OCI-LY1 (cell line): ENCODE results near the gene FAAH.

Source experiments
- H2AFZ ChIP-seq: fragments of 200-600 bp; sonication (generic), shearing (Covaris generic); 2 replicates; pipeline ENCODE4 v1.6.0; 2014; ENCODE audit warnings: antibody characterized with exemption, mild to moderate bottlenecking, low read length
- H3F3A ChIP-seq: fragments of 200-600 bp; sonication (generic), shearing (Covaris generic); 2 replicates; pipeline ENCODE4 v1.6.0; 2014; ENCODE audit warnings: mild to moderate bottlenecking, antibody characterized with exemption, low read length, moderate library complexity; ENCODE audit not compliant: insufficient read depth
- H3K27ac ChIP-seq: fragments of 200-600 bp; sonication (generic); 2 replicates; pipeline ENCODE4 v1.5.1; 2014; ENCODE audit warnings: low read length, mixed run types, mild to moderate bottlenecking, low read depth; ENCODE audit not compliant: poor library complexity, severe bottlenecking
- H3K27me3 ChIP-seq: fragments of 200-600 bp; sonication (generic); 2 replicates; pipeline ENCODE4 v1.6.0; 2014; ENCODE audit warnings: antibody characterized with exemption, mild to moderate bottlenecking, low read length, moderate library complexity; ENCODE audit not compliant: insufficient read depth
- H3K36me3 ChIP-seq: fragments of 200-600 bp; sonication (generic); 2 replicates; pipeline ENCODE4 v1.6.1; 2014; ENCODE audit warnings: mild to moderate bottlenecking, antibody characterized with exemption, low read length, moderate library complexity, mixed read lengths; ENCODE audit not compliant: insufficient read depth
- H3K4me1 ChIP-seq: fragments of 200-600 bp; sonication (generic); 2 replicates; pipeline ENCODE4 v1.5.1; 2014; ENCODE audit warnings: mild to moderate bottlenecking, low read length, moderate library complexity; ENCODE audit not compliant: insufficient read depth, severe bottlenecking
- H3K4me2 ChIP-seq: fragments of 200-600 bp; sonication (generic), shearing (Covaris generic); 2 replicates; pipeline ENCODE4 v1.6.1; 2014; ENCODE audit warnings: low read length
- H3K4me3 ChIP-seq: fragments of 200-600 bp; sonication (generic); 2 replicates; pipeline ENCODE4 v1.5.1; 2014; ENCODE audit warnings: low read length, low read depth, mild to moderate bottlenecking, mixed read lengths; ENCODE audit not compliant: poor library complexity, severe bottlenecking
- H3K79me2 ChIP-seq: fragments of 200-600 bp; shearing (Covaris generic); 2 replicates; pipeline ENCODE4 v1.6.1; 2016; ENCODE audit warnings: mixed run types, low read length, mixed read lengths; ENCODE audit not compliant: insufficient read depth
- H3K9ac ChIP-seq: fragments of 200-600 bp; sonication (generic), shearing (Covaris generic); 2 replicates; pipeline ENCODE4 v1.6.1; 2014; ENCODE audit warnings: mild to moderate bottlenecking, low read length, mixed read lengths
- H3K9me2 ChIP-seq: fragments of 200-600 bp; sonication (generic), shearing (Covaris generic); 2 replicates; pipeline ENCODE4 v1.6.1; 2014; ENCODE audit warnings: low read depth, mild to moderate bottlenecking, low read length, mixed read lengths
- H3K9me3 ChIP-seq: fragments of 200-600 bp; shearing (Covaris generic); 2 replicates; pipeline ENCODE4 v1.6.1; 2014; ENCODE audit warnings: low read length, mixed read lengths
- H4K20me1 ChIP-seq: fragments of 200-600 bp; sonication (generic), shearing (Covaris generic); 2 replicates; pipeline ENCODE4 v1.6.0; 2016; ENCODE audit warnings: mild to moderate bottlenecking, low read length; ENCODE audit not compliant: insufficient read depth
- CTCF ChIP-seq: fragments of 200-600 bp; sonication (generic), shearing (Covaris generic); IDR thresholded peaks from 2 replicates; pipeline ENCODE4 v1.5.1; 2017; ENCODE audit warnings: mild to moderate bottlenecking, antibody characterized with exemption, low read length, moderate library complexity, mixed read lengths
- EZH2 ChIP-seq: fragments of 200-600 bp; sonication (generic), shearing (Covaris generic); IDR thresholded peaks from 2 replicates; pipeline ENCODE4 v1.8.0; 2017; ENCODE audit warnings: borderline replicate concordance, mixed run types, mild to moderate bottlenecking, antibody characterized with exemption, low read length, moderate library complexity, mixed read lengths

The FAAH gene

GRCh38 chr1:46458190-46458589 is 64.1 kb downstream of the FAAH start:
- no peaks in the 10 kb centered on the region for H3K4me1 ChIP-seq
- no peak overlapping the region for H3K9ac ChIP-seq
- peaks cover 18% of the 10 kb centered on the region; the same call in 1 of the 2 replicates for H3K27me3 ChIP-seq
- no peaks in the 10 kb centered on the region for H3F3A ChIP-seq
- H3K27ac ChIP-seq = no peak overlapping the region
- no peaks in the 10 kb centered on the region for H3K9me3 ChIP-seq
- TF ChIP-seq EZH2 (no peak), CTCF (no peak)
- no peaks in the 10 kb centered on the region for H4K20me1 ChIP-seq
- no peak overlapping the region for H2AFZ ChIP-seq
- H3K4me3 ChIP-seq = no peak overlapping the region
- no peak overlapping the region for H3K4me2 ChIP-seq
- H3K36me3 ChIP-seq = no peaks in the 10 kb centered on the region
- H3K9me2 ChIP-seq = no peaks in the 10 kb centered on the region
- no peaks in the 10 kb centered on the region for H3K79me2 ChIP-seq

DNA sequence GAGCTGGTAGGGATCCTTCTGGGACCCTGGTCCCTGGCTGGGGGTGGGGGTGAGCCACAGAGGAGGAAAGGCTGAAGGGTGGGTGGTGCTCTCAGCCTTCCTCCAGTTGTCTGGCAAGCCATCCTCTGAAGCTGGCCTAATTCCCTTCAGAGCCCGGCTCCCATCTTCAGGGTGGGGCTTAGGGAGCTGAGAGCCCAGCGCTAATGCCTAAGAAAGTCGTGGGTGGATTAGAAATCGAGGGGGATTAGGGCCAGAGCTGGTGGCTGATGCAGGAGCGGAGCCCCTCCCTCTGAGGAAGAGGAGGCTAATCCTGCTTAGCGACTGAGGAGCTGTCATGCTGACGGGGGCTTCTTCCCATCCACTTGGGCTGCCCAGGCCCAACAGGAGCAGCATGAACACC is 64.7 kb downstream of the FAAH start:
- H3K27ac ChIP-seq = no peak overlapping the region
- H3K36me3 ChIP-seq = no peaks in the 10 kb centered on the region
- H3F3A ChIP-seq = no peaks in the 10 kb centered on the region
- no peak overlapping the region for H3K9ac ChIP-seq
- peaks cover 18% of the 10 kb centered on the region; the same call in 1 of the 2 replicates for H3K27me3 ChIP-seq
- H3K79me2 ChIP-seq = no peaks in the 10 kb centered on the region
- TF ChIP-seq CTCF (no peak), EZH2 (no peak)
- no peak overlapping the region for H2AFZ ChIP-seq
- no peaks in the 10 kb centered on the region for H3K9me3 ChIP-seq
- no peaks in the 10 kb centered on the region for H4K20me1 ChIP-seq
- H3K4me2 ChIP-seq = no peak overlapping the region
- no peaks in the 10 kb centered on the region for H3K4me1 ChIP-seq
- H3K9me2 ChIP-seq = no peaks in the 10 kb centered on the region
- H3K4me3 ChIP-seq = no peak overlapping the region

DNA sequence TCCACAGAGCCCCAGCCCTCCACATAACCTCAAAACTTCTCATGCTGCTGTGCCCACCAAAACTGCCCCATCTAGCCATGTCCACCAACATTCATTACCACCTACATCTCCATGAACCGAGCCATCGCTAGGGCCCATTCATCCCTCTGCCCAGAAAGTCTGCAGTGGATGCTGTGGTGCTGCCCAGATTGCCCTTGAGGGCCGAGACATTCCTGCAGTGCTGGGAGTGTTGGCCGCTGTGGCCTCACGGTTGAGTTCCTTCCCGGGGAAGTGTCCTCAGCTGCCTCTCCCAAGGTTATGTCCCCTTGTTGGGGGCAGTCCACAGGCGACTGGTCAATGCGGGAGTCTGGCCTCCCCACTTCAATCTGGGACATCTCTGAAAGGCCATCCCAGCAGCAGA is 65.2 kb downstream of the FAAH start:
- no peaks in the 10 kb centered on the region for H4K20me1 ChIP-seq
- no peak for TF ChIP-seq EZH2
- H3F3A ChIP-seq = no peaks in the 10 kb centered on the region
- no peak overlapping the region for H3K4me2 ChIP-seq
- H3K9me2 ChIP-seq = no peaks in the 10 kb centered on the region
- H2AFZ ChIP-seq = no peak overlapping the region
- H3K4me1 ChIP-seq = no peaks in the 10 kb centered on the region
- H3K4me3 ChIP-seq = no peak overlapping the region
- H3K27me3 ChIP-seq = peaks cover 18% of the 10 kb centered on the region; the same call in 1 of the 2 replicates
- H3K27ac ChIP-seq = no peak overlapping the region
- H3K9me3 ChIP-seq = no peaks in the 10 kb centered on the region
- no peaks in the 10 kb centered on the region for H3K36me3 ChIP-seq
- H3K79me2 ChIP-seq = no peaks in the 10 kb centered on the region
- no peak overlapping the region for H3K9ac ChIP-seq
